OCI-LY3 (cell line): ENCODE data around the gene RALY.
"Not testable (repeated sequence)": the region's sequence is repeated elsewhere in the genome, so short reads cannot be mapped to it uniquely, and the experiment has no call there.

ENCODE experiments used
- CTCF ChIP-seq: fragments of 200-600, 300-600 bp; sonication (generic); IDR thresholded peaks from 2 replicates; pipeline ENCODE4 v1.5.1; 2014; ENCODE audit warnings: antibody characterized with exemption, low read length, low read depth
- EZH2phosphoT487 ChIP-seq: fragments of 200-600 bp; shearing (Covaris generic); IDR thresholded peaks from 2 replicates; pipeline ENCODE4 v1.6.1; 2018; ENCODE audit warnings: antibody characterized with exemption, mixed run types, low read depth

DNA sequence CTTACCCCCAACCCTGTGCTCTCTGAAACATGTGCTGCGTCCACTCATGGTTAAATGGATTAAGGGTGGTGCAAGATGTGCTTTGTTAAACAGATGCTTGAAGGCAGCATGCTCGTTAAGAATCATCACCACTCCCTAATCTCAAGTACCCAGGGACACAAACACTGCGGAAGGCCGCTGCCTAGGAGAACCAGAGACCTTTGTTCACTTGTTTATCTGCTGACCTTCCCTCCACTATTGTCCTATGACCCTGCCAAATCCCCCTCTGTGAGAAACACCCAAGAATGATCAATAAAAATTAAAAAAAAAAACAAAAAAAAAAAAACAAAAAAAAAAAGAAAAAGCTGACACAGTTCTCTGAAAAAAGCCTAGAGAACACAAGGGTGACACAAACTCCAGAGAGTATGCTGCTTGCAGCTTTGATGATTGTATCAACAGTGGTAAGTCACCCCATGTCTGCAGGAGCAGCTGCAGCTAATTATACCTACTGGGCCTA lies 139.7 kb downstream of the RALY start:
- not testable (repeated sequence) for TF ChIP-seq CTCF, EZH2phosphoT487
